Cardiac muscle cell (in vitro differentiated cells and primary cell): ENCODE measurements around the gene ERBB4. TPM values are rescaled to one million over a fixed set of nuclear protein-coding genes. Genes with fewer than 3 reads are reported as not detected.

Experiments
- DNase-seq, 2 donors: peaks; one replicate each; pipeline versions ENCODE4 v3.0.0 to v3.0.0-alpha.2; 2010 to 2017; ENCODE audit warnings: low read depth in 1 of 2, low spot score in 1 of 2
- H3K27ac ChIP-seq: fragments of 200-600 bp; sonication (generic); 2 replicates; pipeline ENCODE4 v1.5.1; 2016
- H3K27me3 ChIP-seq: fragments of 200-600 bp; sonication (generic); 2 replicates; pipeline ENCODE4 v1.6.0; 2016; ENCODE audit warnings: control low read depth
- H3K36me3 ChIP-seq: fragments of 200-600 bp; sonication (generic); 2 replicates; pipeline ENCODE4 v1.5.1; 2016; ENCODE audit warnings: control low read depth
- H3K4me1 ChIP-seq: fragments of 200-600 bp; sonication (generic); 2 replicates; pipeline ENCODE4 v1.8.1; 2017; ENCODE audit warnings: low read depth, mild to moderate bottlenecking, mixed run types
- H3K4me3 ChIP-seq: fragments of 200-600 bp; sonication (generic); 2 replicates; pipeline ENCODE4 v1.5.1; 2016; ENCODE audit warnings: mild to moderate bottlenecking
- H3K9me3 ChIP-seq: fragments of 200-600 bp; sonication (generic); 2 replicates; pipeline ENCODE4 v1.5.1; 2017; ENCODE audit warnings: low read depth, mild to moderate bottlenecking, control low read depth
- polyA plus RNA-seq: library from polyadenylated mRNA; unstranded; fragments of >200 nt; fragmentation: Nextera tagmentation; extraction: Ambion mirVana; gene quantifications from 2 replicates; pipeline ENCODE4 v1.2.1, GENCODE V29; 2016
- total RNA-seq: library from RNA; depleted of rRNA; stranded (reverse); fragments of >200 nt; gene quantifications from 2 replicates; pipeline ENCODE4 v1.2.3, GENCODE V29; 2016
- TF ChIP-seq, protein P1 (sequence below): IDR thresholded peaks from 2 replicates; pipeline ENCODE4 v1.5.1; 2012; ENCODE audit warnings: low read depth, mild to moderate bottlenecking, low read length

Gene ERBB4
- total and polyA plus RNA-seq, 2 experiments from 2014 or later: 38.1 to 42.1 TPM

DNA sequence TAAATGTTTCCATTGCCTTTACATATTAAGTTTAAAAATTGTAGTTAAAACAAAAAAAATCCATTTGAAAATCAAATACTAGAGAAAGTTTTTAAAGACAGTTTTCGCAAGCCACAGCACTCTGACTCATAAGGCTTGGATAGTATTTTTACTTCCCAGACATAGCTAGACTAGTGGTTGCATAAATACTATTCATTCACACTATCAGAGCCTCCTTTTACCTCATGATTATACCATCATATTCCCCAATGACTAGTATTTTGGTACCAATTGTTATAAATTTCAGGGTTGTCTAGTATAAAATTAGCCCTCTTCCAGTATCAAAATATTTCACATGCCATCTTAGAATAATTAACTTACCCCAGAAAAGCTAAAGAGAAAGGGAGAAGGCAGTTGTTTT, 393.5 kb downstream of the ERBB4 start:
- Histone ChIP-seq H3K4me3 (no peak overlapping the region), H3K4me1 (peaks cover 18% of the 10 kb centered on the region), H3K27ac (no peak overlapping the region), H3K36me3 (no peaks in the 10 kb centered on the region), H3K27me3 (no peaks in the 10 kb centered on the region), H3K9me3 (no peaks in the 10 kb centered on the region)
- TF ChIP-seq, protein P1, sequence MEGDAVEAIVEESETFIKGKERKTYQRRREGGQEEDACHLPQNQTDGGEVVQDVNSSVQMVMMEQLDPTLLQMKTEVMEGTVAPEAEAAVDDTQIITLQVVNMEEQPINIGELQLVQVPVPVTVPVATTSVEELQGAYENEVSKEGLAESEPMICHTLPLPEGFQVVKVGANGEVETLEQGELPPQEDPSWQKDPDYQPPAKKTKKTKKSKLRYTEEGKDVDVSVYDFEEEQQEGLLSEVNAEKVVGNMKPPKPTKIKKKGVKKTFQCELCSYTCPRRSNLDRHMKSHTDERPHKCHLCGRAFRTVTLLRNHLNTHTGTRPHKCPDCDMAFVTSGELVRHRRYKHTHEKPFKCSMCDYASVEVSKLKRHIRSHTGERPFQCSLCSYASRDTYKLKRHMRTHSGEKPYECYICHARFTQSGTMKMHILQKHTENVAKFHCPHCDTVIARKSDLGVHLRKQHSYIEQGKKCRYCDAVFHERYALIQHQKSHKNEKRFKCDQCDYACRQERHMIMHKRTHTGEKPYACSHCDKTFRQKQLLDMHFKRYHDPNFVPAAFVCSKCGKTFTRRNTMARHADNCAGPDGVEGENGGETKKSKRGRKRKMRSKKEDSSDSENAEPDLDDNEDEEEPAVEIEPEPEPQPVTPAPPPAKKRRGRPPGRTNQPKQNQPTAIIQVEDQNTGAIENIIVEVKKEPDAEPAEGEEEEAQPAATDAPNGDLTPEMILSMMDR: no peak
- DNase-seq: peak in 1 of 2 donors; percentile 34

DNA sequence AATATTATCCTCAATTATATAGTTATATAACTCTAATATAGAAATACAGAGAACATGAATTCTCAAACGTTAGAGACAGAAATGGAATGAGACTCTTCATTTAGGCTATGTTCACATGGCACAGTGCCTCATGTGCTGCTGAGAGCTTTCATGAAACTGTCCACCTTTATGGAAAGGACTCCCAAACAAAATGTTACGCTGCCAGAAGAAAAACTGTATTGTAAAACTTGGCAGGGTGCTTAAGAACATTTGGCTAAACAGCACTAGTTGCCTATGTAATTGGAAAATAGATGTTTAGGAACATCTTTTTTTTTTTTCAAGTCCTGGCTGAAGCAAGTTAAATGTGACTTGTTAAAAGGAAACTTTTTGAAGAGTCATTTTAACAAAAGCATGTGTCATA, 396.0 kb downstream of the ERBB4 start:
- Histone ChIP-seq H3K36me3 (no peaks in the 10 kb centered on the region), H3K4me1 (peaks cover 18% of the 10 kb centered on the region), H3K9me3 (no peaks in the 10 kb centered on the region), H3K4me3 (no peak overlapping the region), H3K27me3 (no peaks in the 10 kb centered on the region), H3K27ac (no peak overlapping the region)
- DNase-seq: no peak
- TF ChIP-seq, protein P1: no peak

DNA sequence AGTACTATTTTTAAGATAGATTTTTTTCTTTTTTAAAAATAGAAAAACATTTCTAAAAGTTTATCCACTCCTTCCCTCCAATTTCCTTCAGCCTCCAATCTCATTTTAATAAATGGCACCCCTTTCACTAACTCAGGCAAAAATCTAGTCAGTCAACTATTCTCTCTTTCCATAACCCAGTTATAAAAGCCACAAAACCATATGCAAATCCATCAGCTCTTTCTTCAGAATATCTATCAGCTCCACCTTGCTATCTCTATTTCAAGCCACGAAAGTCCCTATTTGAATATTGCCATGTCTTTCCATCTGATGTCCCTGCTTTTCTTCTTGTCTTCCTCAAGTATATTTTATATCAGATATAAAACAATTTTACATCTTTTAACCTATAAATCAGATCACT, 397.1 kb downstream of the ERBB4 start:
- H3K36me3 ChIP-seq: no peaks in the 10 kb centered on the region
- no peaks in the 10 kb centered on the region for H3K9me3 ChIP-seq
- no peak overlapping the region for H3K4me3 ChIP-seq
- TF ChIP-seq, protein P1: no peak
- H3K27ac ChIP-seq: no peak overlapping the region
- peaks cover 18% of the 10 kb centered on the region for H3K4me1 ChIP-seq
- no peak for DNase-seq
- H3K27me3 ChIP-seq: no peaks in the 10 kb centered on the region

DNA sequence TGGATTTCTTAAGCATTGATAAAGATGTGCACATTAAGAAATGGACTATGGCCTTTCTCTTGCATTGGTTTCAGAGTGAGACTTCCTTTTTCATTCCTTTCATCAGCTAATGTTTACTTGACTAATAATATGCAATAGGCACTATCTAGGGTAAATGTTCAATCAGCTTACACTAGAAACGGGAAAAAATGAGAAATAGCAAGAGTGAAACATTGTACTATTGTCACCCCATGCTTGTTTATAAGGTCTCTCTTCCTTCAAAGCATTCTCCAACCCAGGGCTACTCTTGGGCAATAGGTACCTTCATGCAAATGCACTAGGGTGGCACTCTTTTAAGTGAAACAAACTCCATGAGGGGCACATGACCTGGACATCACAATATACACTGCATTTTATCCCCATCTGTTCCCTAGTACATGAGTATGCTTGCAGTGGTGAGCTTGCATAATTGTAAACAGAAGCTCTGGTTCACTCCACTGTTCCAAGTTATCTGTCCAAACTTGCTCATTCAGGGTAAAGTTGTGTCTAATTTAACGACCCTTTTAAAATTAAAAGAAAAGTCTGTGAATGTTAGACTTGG, 402.3 kb downstream of the ERBB4 start:
- no peak for DNase-seq
- Histone ChIP-seq H3K9me3 (no peaks in the 10 kb centered on the region), H3K36me3 (no peaks in the 10 kb centered on the region), H3K4me3 (no peak overlapping the region), H3K4me1 (peaks cover 6% of the 10 kb centered on the region), H3K27me3 (no peaks in the 10 kb centered on the region), H3K27ac (peak overlapping the region; percentile 4)
- TF ChIP-seq, protein P1: no peak

DNA sequence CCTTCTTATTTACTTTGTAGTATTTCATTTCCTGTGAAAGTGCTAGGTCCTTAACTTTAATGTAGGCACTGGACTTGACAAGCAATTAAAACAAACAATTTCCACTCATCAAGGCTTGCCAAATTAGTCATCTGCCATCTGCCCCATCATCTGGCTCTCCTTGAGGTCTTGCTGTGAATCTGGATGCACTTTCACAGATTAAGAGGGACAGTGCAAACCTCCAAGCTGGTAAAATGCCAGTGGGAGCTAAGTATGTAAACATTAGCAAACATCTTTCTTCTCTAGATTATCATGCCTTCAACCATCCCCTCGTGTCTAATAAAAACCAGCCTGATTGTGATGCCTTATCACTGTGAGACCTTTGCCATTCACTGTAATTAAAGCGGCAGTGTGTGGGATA, 402.9 kb downstream of the ERBB4 start:
- DNase-seq: no peak
- Histone ChIP-seq H3K36me3 (no peaks in the 10 kb centered on the region), H3K4me3 (no peak overlapping the region), H3K27ac (no peak overlapping the region), H3K4me1 (peaks cover under 1% of the 10 kb centered on the region), H3K9me3 (no peaks in the 10 kb centered on the region), H3K27me3 (no peaks in the 10 kb centered on the region)
- TF ChIP-seq, protein P1: no peak
